HL-60/S4 (cell line): ENCODE results near the gene HHAT.
"Not testable (repeated sequence)": the region's sequence is repeated elsewhere in the genome, so short reads cannot be mapped to it uniquely, and the experiment has no call there.

Experiments used
- in situ Hi-C: fragments of 300-500 bp; cut with MboI; formaldehyde crosslinking; loops from 2 replicates; pipeline ENCODE4 v1.14.3; 2022; ENCODE audit warnings: low sequenced_read_pairs

Gene HHAT

GRCh38 chr1:210625715-210626114, 297.0 kb downstream of the HHAT start:
- in situ Hi-C loops: no loop called here

GRCh38 chr1:210626341-210626740, 297.6 kb downstream of the HHAT start:
- in situ Hi-C loops: no loop called here

DNA sequence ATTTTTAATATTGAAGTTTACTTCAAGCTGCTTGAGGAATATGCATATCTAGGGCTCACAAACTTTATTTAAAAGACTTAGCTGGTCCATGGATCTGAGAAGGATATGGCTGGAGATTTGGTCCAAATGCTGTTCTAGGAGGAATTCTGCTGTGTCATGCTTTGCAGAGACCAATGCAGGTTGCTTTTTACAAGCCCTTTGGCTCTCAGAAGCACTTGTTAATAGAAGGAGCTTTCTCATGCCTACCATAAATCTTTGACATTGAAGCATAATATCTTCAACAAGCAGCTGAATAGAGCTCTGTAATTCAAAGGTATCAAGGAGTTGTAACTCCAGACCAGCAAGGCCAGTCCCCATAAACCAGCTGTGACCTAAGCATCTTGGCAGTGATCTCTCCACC, 299.1 kb downstream of the HHAT start:
- in situ Hi-C loops: no loop called here

- in situ Hi-C loops: no loop called here
Observed at GRCh38 chr1:210629276-210629675, 300.6 kb downstream of the HHAT start.

DNA sequence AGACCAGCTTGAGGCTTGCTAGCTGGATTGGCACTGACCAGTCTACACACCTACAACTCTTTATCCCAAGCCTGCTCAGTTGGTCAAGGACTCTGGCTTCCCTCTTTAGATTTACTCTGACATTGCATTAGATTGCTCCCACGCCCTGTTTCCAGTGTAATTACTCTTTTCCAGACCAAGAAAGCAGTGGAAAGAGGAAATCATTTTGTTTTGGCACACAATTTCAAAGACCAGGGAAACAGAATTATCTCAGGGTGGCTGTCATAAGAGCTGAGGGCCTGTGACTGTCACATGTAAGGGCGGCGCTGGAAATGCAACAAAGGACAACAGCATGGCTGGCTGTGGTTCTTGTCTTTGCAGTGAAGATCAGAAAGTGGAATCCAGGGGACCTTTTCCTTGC, 302.7 kb downstream of the HHAT start:
- in situ Hi-C loops: no loop called here

GRCh38 chr1:210633140-210633539, 304.4 kb downstream of the HHAT start:
- in situ Hi-C loops: no loop called here

- in situ Hi-C loops: no loop called here
Observed at GRCh38 chr1:210633636-210634035, 304.9 kb downstream of the HHAT start.

GRCh38 chr1:210635108-210635507, 306.4 kb downstream of the HHAT start:
- in situ Hi-C loops: no loop called here

DNA sequence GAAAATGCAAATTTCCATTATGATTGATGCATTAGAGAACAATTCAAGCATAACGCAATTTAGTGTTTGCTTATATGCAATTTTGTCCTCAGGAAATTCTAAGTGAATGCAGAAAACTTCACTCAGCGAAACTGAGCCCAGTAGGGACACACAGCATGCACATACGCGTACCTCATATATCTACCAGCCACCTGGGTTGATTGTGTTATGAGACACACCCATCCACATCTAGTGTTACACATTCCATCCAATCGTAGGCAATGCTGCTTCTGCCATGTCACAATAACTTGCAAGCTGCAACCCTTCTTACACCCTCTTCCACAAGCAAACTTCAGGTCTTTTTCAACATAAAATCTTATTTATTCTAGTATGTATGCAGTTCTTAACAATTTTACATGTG, 312.9 kb downstream of the HHAT start:
- in situ Hi-C loops: no loop called here

DNA sequence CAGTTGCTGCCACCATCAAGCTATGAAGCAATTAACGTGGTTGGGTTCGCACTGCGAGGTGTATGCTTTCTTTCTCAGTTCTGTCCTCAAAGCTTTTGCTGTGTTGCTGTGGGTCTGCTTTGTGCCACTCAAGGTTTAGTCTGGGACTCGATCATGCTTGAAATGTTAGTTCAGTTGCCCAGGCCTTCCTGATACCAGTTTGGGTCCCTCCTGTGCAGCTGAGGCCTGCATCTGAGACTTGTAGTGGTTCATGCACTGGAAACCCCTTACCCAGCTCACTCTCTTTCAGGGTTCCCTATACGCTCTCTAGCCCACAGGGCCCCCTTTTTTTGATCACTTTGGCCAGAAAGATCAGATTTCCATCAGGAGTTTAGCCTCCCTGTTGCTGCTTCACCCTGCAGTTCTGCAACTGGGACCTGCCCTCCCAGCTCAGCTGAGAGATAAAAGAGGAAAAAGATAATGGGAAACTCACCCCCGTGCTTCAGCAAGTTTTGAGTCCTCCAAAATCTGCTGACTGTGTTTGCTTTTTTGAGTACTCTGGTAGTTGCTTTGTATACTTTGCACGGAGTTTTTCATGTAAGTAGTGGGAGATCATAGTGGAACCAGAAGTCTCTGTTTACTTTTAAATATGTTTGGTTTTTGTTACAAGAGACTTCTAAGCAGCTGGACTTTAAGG, 317.0 kb downstream of the HHAT start:
- in situ Hi-C loops: no loop called here

DNA sequence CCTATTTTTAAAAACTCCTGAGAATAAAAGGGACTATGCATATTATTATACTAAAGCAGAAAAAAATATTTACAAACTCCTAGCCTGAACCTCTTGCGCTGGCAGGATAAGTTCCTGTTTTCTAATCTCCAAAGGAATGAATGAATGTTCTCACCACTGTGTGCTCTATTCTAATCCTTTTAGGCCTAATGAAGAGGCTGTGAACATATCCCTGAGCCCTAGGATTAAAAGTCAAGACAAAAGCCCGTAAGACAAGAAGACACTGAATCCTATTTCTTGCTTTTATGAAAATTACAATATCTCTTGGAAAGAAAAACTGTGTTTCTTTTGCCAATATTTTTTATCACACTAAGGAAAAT, 317.5 kb downstream of the HHAT start:
- in situ Hi-C loops: no loop called here

GRCh38 chr1:210647406-210648333, 319.0 kb downstream of the HHAT start:
- in situ Hi-C loops: no loop called here

DNA sequence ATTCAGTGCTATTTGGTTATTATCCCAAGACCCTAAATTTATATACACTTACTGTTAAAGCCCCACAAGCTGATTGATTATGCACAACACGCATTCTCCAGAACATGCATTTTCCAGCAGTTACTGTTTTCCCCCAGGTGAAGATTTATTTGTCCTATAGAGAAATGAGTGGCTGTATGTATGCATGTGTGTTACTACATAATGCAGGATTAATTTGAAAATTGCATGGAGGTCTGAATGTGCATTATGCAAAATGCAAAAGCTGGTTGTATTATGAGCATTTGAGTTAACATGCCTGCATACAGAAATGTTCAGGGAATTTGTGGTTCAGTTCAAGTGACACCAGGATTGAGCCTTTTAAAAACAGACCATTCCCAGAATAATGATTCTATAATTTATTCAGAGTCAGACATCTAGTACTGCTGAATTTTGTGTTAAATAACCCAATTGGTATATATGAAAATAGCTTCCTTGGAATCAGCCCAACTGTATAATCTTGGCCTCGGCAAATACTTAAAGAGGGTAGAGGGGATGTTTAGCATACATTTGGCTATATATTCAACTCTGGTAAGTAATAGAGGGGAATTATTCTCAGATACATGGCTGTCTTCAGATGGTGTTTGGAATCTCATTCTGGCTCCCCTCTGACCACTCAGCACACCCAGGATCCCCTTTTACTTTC, 320.0 kb downstream of the HHAT start:
- in situ Hi-C loops: no loop called here

- in situ Hi-C loops: no loop called here
Observed at GRCh38 chr1:210650403-210650802, 321.7 kb downstream of the HHAT start.

GRCh38 chr1:210652329-210652954, 323.7 kb downstream of the HHAT start:
- in situ Hi-C loops: no loop called here

- in situ Hi-C loops: no loop called here
Observed at GRCh38 chr1:210653771-210654170, 325.1 kb downstream of the HHAT start.

- in situ Hi-C loops: no loop called here
Observed at GRCh38 chr1:210654176-210654981, 325.7 kb downstream of the HHAT start.

DNA sequence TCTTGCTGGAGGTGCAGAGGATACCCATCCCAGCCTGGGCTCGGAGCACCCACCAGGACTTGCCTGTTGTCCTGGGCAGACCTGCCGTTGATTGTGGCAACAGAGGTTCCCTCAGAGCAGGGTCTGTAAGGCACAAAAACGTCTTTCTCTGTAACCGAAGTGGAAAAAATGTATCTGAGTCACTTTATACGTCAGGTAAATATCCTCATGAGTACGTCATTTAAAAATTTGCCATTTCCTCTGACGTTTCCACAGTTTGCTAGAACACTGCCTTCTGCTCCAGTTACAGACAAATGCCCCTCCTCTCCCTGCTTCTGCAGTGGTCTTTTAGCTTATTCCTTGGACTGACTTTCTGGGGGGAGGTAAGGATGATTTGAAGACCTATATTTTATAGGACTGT, 326.8 kb downstream of the HHAT start:
- in situ Hi-C loops: no loop called here

GRCh38 chr1:210657806-210658205, 329.1 kb downstream of the HHAT start:
- in situ Hi-C loops: no loop called here

DNA sequence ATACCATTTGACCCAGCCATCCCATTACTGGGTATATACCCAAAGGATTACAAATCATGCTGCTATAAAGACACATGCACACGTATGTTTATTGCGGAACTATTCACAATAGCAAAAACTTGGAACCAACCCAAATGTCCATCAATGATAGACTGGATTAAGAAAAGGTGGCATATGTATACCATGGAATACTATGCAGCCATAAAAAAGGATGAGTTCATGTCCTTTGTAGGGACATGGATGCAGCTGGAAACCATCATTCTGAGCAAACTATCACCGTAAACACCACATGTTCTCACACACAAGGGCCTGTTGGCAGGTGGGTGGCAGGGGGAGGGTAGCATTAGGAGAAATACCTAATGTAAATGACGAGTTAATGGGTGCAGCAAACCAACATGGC, 332.8 kb downstream of the HHAT start:
- in situ Hi-C loops: not testable (repeated sequence)
